ENCODE measurements around the gene ARNT2.

The ARNT2 gene

GRCh38 chr15:80442728-80443403, 38.7 kb downstream of the ARNT2 start:
- DNase-seq (ENCODE audit: low read depth) = no peak

GRCh38 chr15:80444680-80445251, 40.6 kb downstream of the ARNT2 start:
- DNase-seq (ENCODE audit: low read depth) = no peak

GRCh38 chr15:80445300-80446041, 41.3 kb downstream of the ARNT2 start:
- DNase-seq (ENCODE audit: low read depth) = no peak

- DNase-seq (ENCODE audit: low read depth) = no peak
Measured at GRCh38 chr15:80447077-80447476, 42.9 kb downstream of the ARNT2 start.

- no peak for DNase-seq (ENCODE audit: low read depth)
Measured at GRCh38 chr15:80449825-80450224, 45.6 kb downstream of the ARNT2 start.

GRCh38 chr15:80450811-80451321, 46.7 kb downstream of the ARNT2 start:
- no peak for DNase-seq (ENCODE audit: low read depth)

GRCh38 chr15:80452166-80452565, 48.0 kb downstream of the ARNT2 start:
- DNase-seq (ENCODE audit: low read depth) = no peak

GRCh38 chr15:80455051-80455648, 51.0 kb downstream of the ARNT2 start:
- no peak for DNase-seq (ENCODE audit: low read depth)

GRCh38 chr15:80455668-80456442, 51.7 kb downstream of the ARNT2 start:
- peak; percentile 7 for DNase-seq (ENCODE audit: low read depth)

- DNase-seq (ENCODE audit: low read depth) = no peak
Measured at GRCh38 chr15:80456517-80457492, 52.6 kb downstream of the ARNT2 start.

GRCh38 chr15:80457896-80458295, 53.7 kb downstream of the ARNT2 start:
- DNase-seq (ENCODE audit: low read depth) = no peak

GRCh38 chr15:80458580-80458979, 54.4 kb downstream of the ARNT2 start:
- DNase-seq (ENCODE audit: low read depth) = no peak

- no peak for DNase-seq (ENCODE audit: low read depth)
Measured at GRCh38 chr15:80459380-80459779, 55.2 kb downstream of the ARNT2 start.

- DNase-seq (ENCODE audit: low read depth) = no peak
Measured at GRCh38 chr15:80459818-80460217, 55.6 kb downstream of the ARNT2 start.

GRCh38 chr15:80461356-80462095, 57.3 kb downstream of the ARNT2 start:
- DNase-seq (ENCODE audit: low read depth) = no peak

GRCh38 chr15:80462111-80462510, 57.9 kb downstream of the ARNT2 start:
- DNase-seq (ENCODE audit: low read depth) = no peak

- DNase-seq (ENCODE audit: low read depth) = no peak
Measured at GRCh38 chr15:80462836-80463512, 58.8 kb downstream of the ARNT2 start.

- no peak for DNase-seq (ENCODE audit: low read depth)
Measured at GRCh38 chr15:80464951-80465625, 60.9 kb downstream of the ARNT2 start.

GRCh38 chr15:80465626-80466005, 61.4 kb downstream of the ARNT2 start:
- no peak for DNase-seq (ENCODE audit: low read depth)
